Activated naive CD4-positive, alpha-beta T cell treated with anti-CD3 and anti-CD28 coated beads for 36 hours (primary cell): ENCODE measurements around the gene PINK1. TPM values are rescaled to one million over a fixed set of nuclear protein-coding genes. Genes with fewer than 3 reads are reported as not detected.

Experiments used
- total RNA-seq, 2 experiments: library from RNA; stranded (reverse); gene quantifications; one replicate each; pipeline ENCODE4 v1.2.3, GENCODE V29; 2021

PINK1 gene
- total RNA-seq, 2 experiments from 2014 or later: 1.4 to 1.5 TPM

Other genes starting within 250 kb of the PINK1 start
- gene CAMK2N1, start 147.2 kb upstream of the PINK1 start, total RNA-seq: under 1 TPM; 0.57 to 0.69 TPM
- 10 to 100 TPM; 10.9 to 12.1 TPM for gene MUL1, start 125.3 kb upstream of the PINK1 start, total RNA-seq
- not detected for gene FAM43B, start 80.9 kb upstream of the PINK1 start, total RNA-seq
- not detected for gene CDA, start 44.4 kb upstream of the PINK1 start, total RNA-seq
- gene DDOST, start 27.9 kb downstream of the PINK1 start, total RNA-seq: 100 to 1,000 TPM; 167 to 169 TPM
- not detected for gene KIF17, start 84.5 kb downstream of the PINK1 start, total RNA-seq
- under 1 TPM; 0.15 to 0.29 TPM for gene SH2D5, start 99.2 kb downstream of the PINK1 start, total RNA-seq
- 100 to 1,000 TPM; 226 to 240 TPM for gene HP1BP3, start 153.8 kb downstream of the PINK1 start, total RNA-seq